H1 (cell line): Measurements from ENCODE around the gene SPEM1. TPM values are rescaled to one million over a fixed set of nuclear protein-coding genes. Genes with fewer than 3 reads are reported as not detected.

Experiments
- CTCF ChIA-PET: fragments of 300-600 bp; sonication (Branson Sonifier 250); formaldehyde crosslinking; loops from one replicate; lab custom pipeline; 2021; ENCODE audit not compliant: partially characterized antibody; lab: Charles Lee
- POLR2A ChIA-PET: fragments of 300-600 bp; sonication (Branson Sonifier 250); formaldehyde crosslinking; loops from one replicate; lab custom pipeline; 2021; ENCODE audit warnings: inconsistent platforms; ENCODE audit not compliant: partially characterized antibody; lab: Charles Lee
- DNase-seq, 2 experiments: peaks; one replicate each; pipeline versions ENCODE4 v3.0.0 to v3.0.0-alpha.2; 2010 to 2022; ENCODE audit warnings: low spot score in 2 of 2, low read depth in 1 of 2, mixed read lengths in 1 of 2
- FAIRE-seq: peaks from 2 replicates; lab custom pipeline; 2011; peaks lifted over from hg19 to GRCh38; lab: Jason Lieb, UNC
- H2AFZ ChIP-seq: 2 replicates; pipeline ENCODE4 v1.8.1; 2012; ENCODE audit warnings: low read length, inconsistent platforms
- H2AK5ac ChIP-seq: 2 replicates; pipeline ENCODE4 v1.6.1; 2013; ENCODE audit warnings: low read depth, low read length
- H2BK120ac ChIP-seq: replicated peaks from 2 replicates; pipeline ENCODE3; 2013; ENCODE audit warnings: low read depth, low read length, inconsistent platforms
- H2BK12ac ChIP-seq: 2 replicates; pipeline ENCODE4 v1.6.1; 2013; ENCODE audit warnings: low read depth, low read length
- H2BK15ac ChIP-seq: 2 replicates; pipeline ENCODE4 v1.6.1; 2013; ENCODE audit warnings: low read length
- H2BK20ac ChIP-seq: 2 replicates; pipeline ENCODE4 v1.6.1; 2013; ENCODE audit warnings: low read length
- H2BK5ac ChIP-seq: 2 replicates; pipeline ENCODE4 v1.6.1; 2013; ENCODE audit warnings: low read depth, low read length
- H3K14ac ChIP-seq: 2 replicates; pipeline ENCODE4 v1.6.1; 2013; ENCODE audit warnings: inconsistent platforms; ENCODE audit not compliant: insufficient read length
- H3K18ac ChIP-seq: 2 replicates; pipeline ENCODE4 v1.6.1; 2013; ENCODE audit warnings: low read length; ENCODE audit errors: extremely low read depth
- H3K23ac ChIP-seq: 2 replicates; pipeline ENCODE4 v1.6.1; 2013; ENCODE audit warnings: inconsistent platforms; ENCODE audit not compliant: insufficient read length
- H3K23me2 ChIP-seq: 2 replicates; pipeline ENCODE4 v1.6.1; 2013; ENCODE audit warnings: low read depth, low read length
- H3K27ac ChIP-seq: 2 replicates; pipeline ENCODE4 v1.6.1; 2011; ENCODE audit warnings: low read depth, low read length, inconsistent platforms
- H3K27me3 ChIP-seq, 4 experiments: replicated peaks in 1 of 4; 1 replicate in 1 of 4; 2 replicates in 3 of 4; pipeline versions ENCODE4 v1.6.1 to v1.8.1; 2011 to 2013; ENCODE audit warnings: low read length in 3 of 4, mild to moderate bottlenecking in 3 of 4, inconsistent platforms in 2 of 4, mixed read lengths in 2 of 4, moderate library complexity in 1 of 4; ENCODE audit not compliant: control insufficient read depth in 3 of 4, insufficient read depth in 3 of 4; ENCODE audit errors: extremely low read depth in 1 of 4
- H3K36me3 ChIP-seq, 4 experiments: 2 replicates each; pipeline versions ENCODE4 v1.6.1 to v1.8.1; 2011 to 2013; ENCODE audit warnings: mild to moderate bottlenecking in 4 of 4, low read length in 3 of 4, moderate library complexity in 2 of 4, control low read depth in 1 of 4, inconsistent platforms in 1 of 4; ENCODE audit not compliant: insufficient read depth in 4 of 4, control insufficient read depth in 2 of 4
- H3K4ac ChIP-seq: replicated peaks from 2 replicates; pipeline ENCODE3; 2013; ENCODE audit warnings: low read length, low read depth, mixed read lengths, inconsistent platforms; ENCODE audit not compliant: insufficient read length
- H3K4me1 ChIP-seq, 4 experiments: replicated peaks in 1 of 4; 1 replicate in 1 of 4; 2 replicates in 3 of 4; pipeline versions ENCODE4 v1.6.1 to v1.8.1; 2011 to 2013; ENCODE audit warnings: low read length in 3 of 4, inconsistent platforms in 2 of 4, mixed read lengths in 1 of 4; ENCODE audit not compliant: insufficient read depth in 4 of 4, control insufficient read depth in 3 of 4
- H3K4me2 ChIP-seq, 2 experiments: 2 replicates each; pipeline versions ENCODE4 v1.6.1 to v1.8.1; 2011 to 2013; ENCODE audit warnings: low read depth in 2 of 2, low read length in 2 of 2, control low read depth in 1 of 2, inconsistent platforms in 1 of 2, mild to moderate bottlenecking in 1 of 2; ENCODE audit not compliant: insufficient read depth in 1 of 2
- H3K4me3 ChIP-seq, 4 experiments: fragments of 200-600, 300-600 bp in 1 of 4; sonication (generic), shearing (Covaris generic), sonication (Bioruptor Twin) in 1 of 4; 2 replicates each; pipeline versions ENCODE4 v1.5.1 to v1.8.1; 2011 to 2016; ENCODE audit warnings: low read length in 4 of 4, low read depth in 3 of 4, control low read depth in 2 of 4, inconsistent platforms in 2 of 4, mild to moderate bottlenecking in 2 of 4, mixed read lengths in 1 of 4, moderate library complexity in 1 of 4; ENCODE audit not compliant: insufficient read depth in 2 of 4; ENCODE audit errors: extremely low read depth in 1 of 4
- H3K56ac ChIP-seq: replicated peaks from 2 replicates; pipeline ENCODE3; 2013; ENCODE audit warnings: low read depth, mild to moderate bottlenecking, mixed read lengths, low read length, inconsistent platforms; ENCODE audit not compliant: insufficient read length
- H3K79me1 ChIP-seq: 2 replicates; pipeline ENCODE4 v1.6.1; 2013; ENCODE audit warnings: low read depth, low read length, control low read depth
- H3K79me2 ChIP-seq, 2 experiments: 2 replicates each; pipeline versions ENCODE4 v1.6.1 to v1.8.1; 2012 to 2013; ENCODE audit warnings: low read length in 2 of 2, mild to moderate bottlenecking in 2 of 2, inconsistent platforms in 1 of 2; ENCODE audit not compliant: insufficient read depth in 2 of 2, control insufficient read depth in 1 of 2
- H3K9ac ChIP-seq, 4 experiments: replicated peaks in 1 of 4; 1 replicate in 1 of 4; 2 replicates in 3 of 4; pipeline versions ENCODE4 v1.6.1 to v1.8.1; 2011 to 2013; ENCODE audit warnings: low read depth in 3 of 4, low read length in 3 of 4, control low read depth in 2 of 4, mild to moderate bottlenecking in 2 of 4, moderate library complexity in 2 of 4, inconsistent platforms in 1 of 4; ENCODE audit errors: extremely low read depth in 1 of 4
- H3K9me3 ChIP-seq, 2 experiments: 2 replicates each; pipeline versions ENCODE4 v1.6.1 to v1.8.1; 2012 to 2013; ENCODE audit warnings: mild to moderate bottlenecking in 2 of 2, moderate library complexity in 2 of 2, control low read depth in 1 of 2, inconsistent platforms in 1 of 2, low read depth in 1 of 2, low read length in 1 of 2, mixed read lengths in 1 of 2; ENCODE audit not compliant: insufficient read depth in 2 of 2
- H4K20me1 ChIP-seq, 2 experiments: replicated peaks in 1 of 2; 2 replicates each; pipeline versions ENCODE3 to v1.8.1; 2011 to 2013; ENCODE audit warnings: inconsistent platforms in 2 of 2, low read length in 2 of 2, mild to moderate bottlenecking in 1 of 2; ENCODE audit not compliant: insufficient read depth in 2 of 2, control insufficient read depth in 1 of 2
- H4K5ac ChIP-seq: 2 replicates; pipeline ENCODE4 v1.6.1; 2013; ENCODE audit warnings: low read length, low read depth, mixed read lengths, inconsistent platforms; ENCODE audit not compliant: insufficient read length
- H4K8ac ChIP-seq: 2 replicates; pipeline ENCODE4 v1.8.0; 2013; ENCODE audit warnings: mild to moderate bottlenecking, moderate library complexity, low read length, inconsistent platforms; ENCODE audit not compliant: insufficient read depth; ENCODE audit errors: extremely low read depth
- H4K91ac ChIP-seq: replicated peaks from 2 replicates; pipeline ENCODE3; 2013; ENCODE audit warnings: low read length, mixed read lengths, inconsistent platforms; ENCODE audit not compliant: insufficient read length
- FOSL1 ChIP-seq: IDR thresholded peaks from 2 replicates; pipeline ENCODE4 v1.6.1; 2011; ENCODE audit warnings: mild to moderate bottlenecking, low read depth, low read length, moderate library complexity; ENCODE audit not compliant: insufficient read depth
- RAD21 ChIP-seq, 2 experiments: IDR thresholded peaks in 1 of 2; conservative IDR thresholded peaks in 1 of 2; 2 replicates each; pipeline ENCODE4 v1.6.1; 2011; ENCODE audit warnings: low read depth in 2 of 2, low read length in 2 of 2, improper control_type of control experiment in 1 of 2, inconsistent platforms in 1 of 2, mild to moderate bottlenecking in 1 of 2, moderate library complexity in 1 of 2
- WGBS, 2 experiments: shearing (Covaris generic) in 1 of 2; methylation state at CpG; one replicate each; pipeline versions ENCODE4 v1.1.6 to v1.1.7; 2013 to 2015; ENCODE audit warnings: low lambda C conversion rate in 2 of 2, mixed read lengths in 2 of 2, inconsistent platforms in 1 of 2, low coverage in 1 of 2, missing lambda C conversion rate in 1 of 2; ENCODE audit not compliant: insufficient replicate concordance in 2 of 2, insufficient coverage in 1 of 2, insufficient read length in 1 of 2; ENCODE audit errors: extremely low coverage in 1 of 2, missing lambda C conversion rate in 1 of 2; 5-methylcytosine and 5-hydroxymethylcytosine counted together
- polyA plus RNA-seq, 7 experiments: library from polyadenylated mRNA; depleted of rRNA in 3 of 7; stranded (reverse) in 5 of 7; unstranded in 2 of 7; fragments of >200 nt in 5 of 7; fragments of 200-250 nt in 2 of 7; gene quantifications; 1 replicate in 5 of 7; 2 replicates in 1 of 7; 4 replicates in 1 of 7; pipeline versions ENCODE4 v1.2.1 to v1.2.3, GENCODE V29; 2011 to 2013; ENCODE audit warnings: missing spikeins in 2 of 7, mixed read lengths in 2 of 7
- total RNA-seq: library from RNA; stranded (reverse); fragmentation: NEBNext Ultra II Directional; extraction: Animal tissue kit (Norgen Biotek cat#: 25700); gene quantifications from 2 replicates; pipeline ENCODE4 v1.2.1, GENCODE V29; 2021

Gene SPEM1
- total and polyA plus RNA-seq, 2 of the 8 experiments (the other 6 are each of a cell fraction or from before 2014, with no cell fraction given): not detected

GRCh38 chr17:7421186-7421585 is 1.1 kb downstream of the SPEM1 start:
- no peak for TF ChIP-seq FOSL1
- TF ChIP-seq RAD21 (IDR thresholded peaks at IDR 0.05 in 1 of 2, conservative IDR thresholded peaks at IDR 0.05 in 1 of 2; ENCODE audit: low read depth in 2 of 2, low read length in 2 of 2): no peak
- Histone ChIP-seq H3K18ac (no peak overlapping the region), H4K91ac (no peak overlapping the region), H3K23me2 (peaks cover 2% of the 10 kb centered on the region; the same call in 1 of the 2 replicates), H2BK20ac (no peak overlapping the region), H2BK5ac (no peak overlapping the region), H3K4me1 (peaks cover 0 to 15% (median 2%) of the 10 kb centered on the region in 4 experiments; a peak in 4 of 7 replicates), H3K4me2 (no peak overlapping the region), H3K4ac (no peak overlapping the region), H3K27me3 (no peaks in the 10 kb centered on the region), H2BK120ac (no peak overlapping the region), H3K9ac (no peak overlapping the region), H3K14ac (no peak overlapping the region), H3K56ac (no peak overlapping the region), H3K23ac (no peak overlapping the region), H4K8ac (peak overlapping the region; percentile 80; the same call in 1 of the 2 replicates), H3K79me1 (no peaks in the 10 kb centered on the region), H3K27ac (no peak overlapping the region), H3K36me3 (peaks cover 0 to 9% (median 4%) of the 10 kb centered on the region in 4 experiments; a peak in 4 of 8 replicates), H3K9me3 (no peaks in the 10 kb centered on the region), H2BK12ac (no peak overlapping the region), H4K20me1 (peaks cover 0 to 7% of the 10 kb centered on the region in 2 experiments), H4K5ac (no peak overlapping the region), H2BK15ac (no peak overlapping the region), H2AK5ac (no peak overlapping the region), H3K79me2 (no peaks in the 10 kb centered on the region), H3K4me3 (no peak overlapping the region), H2AFZ (no peak overlapping the region)
- no peak for FAIRE-seq
- no peak for DNase-seq
- 89% methylated on average over 15 of the region's 16 CpGs; no CpG with 5 or more reads in 1 of the 2 experiments for WGBS, 2 experiments
- ChIA-PET POLR2A (interaction anchor here (0.6 to 2.8 kb wide), 12 partner anchors 8 to 164 kb away, joined by 3 to 9 read pairs (median 4); partner anchors contain the start of genes ACAP1, PLSCR3 and TMEM102), CTCF (interaction anchor here (0.7 to 4.1 kb wide), 9 partner anchors 12 to 82 kb away, joined by 3 to 15 read pairs (median 3); partner anchors contain the start of genes NLGN2 and TMEM256)
